Measurements from ENCODE around the gene CCNL2. TPM values are rescaled to one million over a fixed set of nuclear protein-coding genes. Genes with fewer than 3 reads are reported as not detected.

The CCNL2 gene
- total and polyA plus RNA-seq, 7 donors, result 40.2 to 71.8 (median 52.0) TPM

GRCh38 chr1:1357871-1358432, 41.2 kb downstream of the CCNL2 start:
- peaks cover 0 to 4% of the 10 kb centered on the region in 2 donors for H3K36me3 ChIP-seq (ENCODE audit: insufficient read depth in 1 of 2, low read depth in 1 of 2)
- peak in 1 of 2 donors; percentile 23 for DNase-seq
- no peak for TF ChIP-seq CTCF (IDR thresholded peaks at IDR 0.05)
- H3K9me3 ChIP-seq, result no peaks in the 10 kb centered on the region
- no peak for ATAC-seq
- H3K4me3 ChIP-seq, result peak overlapping the region; percentile 57
- H3K27me3 ChIP-seq (ENCODE audit: insufficient read depth in 3 of 3, low read length in 2 of 3), result peaks cover 0 to 57% (median 11%) of the 10 kb centered on the region in 3 donors
- H3K27ac ChIP-seq, result peak overlapping the region; percentile 65
- H3K4me1 ChIP-seq, result peaks cover 21% of the 10 kb centered on the region
- WGBS, 3 donors, result 9 to 14% (median 9%) methylated on average over 17 to 18 of the region's 18 CpGs
- intact Hi-C loops (cut with DNase I), result no loop called here

DNA sequence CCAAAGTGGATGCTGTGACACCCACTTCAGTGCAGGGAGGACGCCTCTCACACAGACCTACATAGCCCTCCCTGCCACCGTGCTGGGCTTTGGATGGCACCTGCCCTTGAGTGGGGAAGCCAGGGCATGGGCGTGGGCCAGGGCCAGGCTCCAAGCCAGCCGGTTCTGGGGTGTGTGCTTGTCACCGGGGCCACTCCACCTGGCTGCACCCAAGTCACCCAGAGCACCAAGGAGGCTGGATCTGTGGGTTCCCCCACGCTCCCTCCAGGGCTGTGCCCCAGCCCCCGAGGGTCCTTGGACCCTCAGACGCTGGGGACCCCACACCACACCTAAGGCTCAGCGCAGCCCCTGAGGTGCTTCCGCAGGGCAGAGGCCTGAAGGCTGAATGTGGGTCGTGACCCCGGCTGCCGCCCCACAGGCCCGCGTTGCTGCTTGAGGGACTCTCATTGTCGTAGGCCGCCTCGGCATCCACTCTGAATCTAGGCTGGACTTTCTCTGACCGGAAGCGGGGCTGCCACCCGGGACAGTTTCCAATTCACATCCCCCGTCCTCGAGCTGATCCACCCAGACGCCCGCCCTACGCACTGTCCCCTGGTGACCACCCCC, 42.2 kb downstream of the CCNL2 start:
- intact Hi-C loops (cut with DNase I), result no loop called here
- H3K4me1 ChIP-seq, result peaks cover 22% of the 10 kb centered on the region
- DNase-seq (peak in 1 of 2 donors; percentile 38), ATAC-seq (no peak)
- peaks cover 0 to 57% (median 7%) of the 10 kb centered on the region in 3 donors for H3K27me3 ChIP-seq (ENCODE audit: insufficient read depth in 3 of 3, low read length in 2 of 3)
- H3K9me3 ChIP-seq, result no peaks in the 10 kb centered on the region
- no peak for TF ChIP-seq CTCF (IDR thresholded peaks at IDR 0.05)
- peaks cover 0 to 4% of the 10 kb centered on the region in 2 donors for H3K36me3 ChIP-seq (ENCODE audit: insufficient read depth in 1 of 2, low read depth in 1 of 2)
- peak overlapping the region; percentile 65 for H3K27ac ChIP-seq
- peak overlapping the region; percentile 57 for H3K4me3 ChIP-seq
- 19 to 48% (median 23%) methylated on average over 18 to 26 of the region's 26 CpGs for WGBS, 3 donors

DNA sequence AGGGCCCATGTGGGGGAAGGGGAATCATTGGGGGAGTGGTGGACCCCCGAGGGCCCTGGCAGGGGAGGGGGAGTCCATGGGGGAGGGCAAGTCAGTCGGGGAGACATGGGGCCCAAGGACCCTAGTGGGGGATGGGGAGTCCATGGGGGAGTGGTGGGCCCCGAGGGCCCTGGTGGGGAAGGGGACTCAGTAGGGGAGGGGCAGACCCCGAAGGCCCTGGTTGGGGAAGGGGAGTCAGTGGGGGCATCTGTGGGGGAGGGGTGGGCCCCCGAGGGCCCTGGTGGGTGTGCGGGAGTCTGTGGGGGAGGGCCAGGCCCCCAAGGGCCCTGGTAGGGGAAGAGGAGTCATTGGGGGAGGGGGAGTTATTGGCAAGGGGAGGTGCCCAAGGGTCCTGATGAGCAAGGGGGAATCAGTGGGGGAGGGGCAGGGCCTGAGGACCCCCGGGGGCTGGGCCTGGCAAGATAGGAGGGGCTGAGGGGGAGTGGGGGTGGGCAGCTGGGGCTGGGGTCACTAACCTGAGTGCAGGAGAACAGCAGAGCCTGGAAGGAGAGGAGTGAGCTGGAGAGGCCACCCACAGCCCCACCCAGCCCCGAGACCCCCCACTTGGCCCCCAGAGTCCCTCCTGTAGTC, 42.9 kb downstream of the CCNL2 start:
- ATAC-seq, result no peak
- peaks cover 0 to 53% (median 7%) of the 10 kb centered on the region in 3 donors for H3K27me3 ChIP-seq (ENCODE audit: insufficient read depth in 3 of 3, low read length in 2 of 3)
- TF ChIP-seq CTCF (IDR thresholded peaks at IDR 0.05), result no peak
- no peaks in the 10 kb centered on the region for H3K9me3 ChIP-seq
- 20 to 42% (median 26%) methylated on average over 7 to 8 of the region's 8 CpGs for WGBS, 3 donors
- peak overlapping the region; percentile 57 for H3K4me3 ChIP-seq
- peaks cover 0 to 4% of the 10 kb centered on the region in 2 donors for H3K36me3 ChIP-seq (ENCODE audit: insufficient read depth in 1 of 2, low read depth in 1 of 2)
- DNase-seq, result peak in 1 of 2 donors; percentile 49
- intact Hi-C loops (cut with DNase I), result no loop called here
- H3K27ac ChIP-seq, result no peak overlapping the region
- H3K4me1 ChIP-seq, result peaks cover 28% of the 10 kb centered on the region

GRCh38 chr1:1355416-1355815, 43.7 kb downstream of the CCNL2 start:
- peaks cover 21% of the 10 kb centered on the region for H3K4me1 ChIP-seq
- peaks cover 0 to 49% (median 3%) of the 10 kb centered on the region in 3 donors for H3K27me3 ChIP-seq (ENCODE audit: insufficient read depth in 3 of 3, low read length in 2 of 3)
- peaks cover 0 to 4% of the 10 kb centered on the region in 2 donors for H3K36me3 ChIP-seq (ENCODE audit: insufficient read depth in 1 of 2, low read depth in 1 of 2)
- WGBS, 3 donors, result 3 to 12% (median 4%) methylated on average over 7 to 52 of the region's 52 CpGs
- no peak overlapping the region for H3K27ac ChIP-seq
- ATAC-seq (peak in 1 of 4 donors; percentile 12), DNase-seq (peak; percentile 54 to 71)
- TF ChIP-seq CTCF (IDR thresholded peaks at IDR 0.05), result no peak
- peak overlapping the region; percentile 44 for H3K4me3 ChIP-seq
- intact Hi-C loops (cut with DNase I), result no loop called here
- H3K9me3 ChIP-seq, result no peaks in the 10 kb centered on the region
